Muscle layer of duodenum (tissue), 2 donors: Measurements from ENCODE around the gene CAMSAP1.

Source experiments
- H3K27ac ChIP-seq: one replicate; pipeline ENCODE4 v1.7.0; 2013; ENCODE audit warnings: mild to moderate bottlenecking, low read length
- H3K27me3 ChIP-seq: one replicate; pipeline ENCODE4 v1.7.0; 2013; ENCODE audit warnings: low read depth, mild to moderate bottlenecking, control low read depth, low read length
- H3K36me3 ChIP-seq, 2 donors: one replicate each; pipeline ENCODE4 v1.7.0; 2013; ENCODE audit warnings: low read length in 2 of 2, control low read depth in 1 of 2, mild to moderate bottlenecking in 1 of 2; ENCODE audit not compliant: insufficient read depth in 2 of 2, control insufficient read depth in 1 of 2
- H3K4me1 ChIP-seq, 2 donors: one replicate each; pipeline ENCODE4 v1.7.0; 2013; ENCODE audit warnings: low read length in 2 of 2, mild to moderate bottlenecking in 2 of 2, control low read depth in 1 of 2, moderate library complexity in 1 of 2; ENCODE audit not compliant: insufficient read depth in 2 of 2, control insufficient read depth in 1 of 2
- H3K4me3 ChIP-seq, 2 donors: one replicate each; pipeline ENCODE4 v1.7.0; 2013; ENCODE audit warnings: low read length in 2 of 2, low read depth in 1 of 2, mild to moderate bottlenecking in 1 of 2
- H3K9me3 ChIP-seq, 2 donors: one replicate each; pipeline ENCODE4 v1.7.0; 2013; ENCODE audit warnings: low read length in 2 of 2, control low read depth in 1 of 2, mild to moderate bottlenecking in 1 of 2; ENCODE audit not compliant: control insufficient read depth in 1 of 2
- donor health status: healthy.

Gene CAMSAP1

DNA sequence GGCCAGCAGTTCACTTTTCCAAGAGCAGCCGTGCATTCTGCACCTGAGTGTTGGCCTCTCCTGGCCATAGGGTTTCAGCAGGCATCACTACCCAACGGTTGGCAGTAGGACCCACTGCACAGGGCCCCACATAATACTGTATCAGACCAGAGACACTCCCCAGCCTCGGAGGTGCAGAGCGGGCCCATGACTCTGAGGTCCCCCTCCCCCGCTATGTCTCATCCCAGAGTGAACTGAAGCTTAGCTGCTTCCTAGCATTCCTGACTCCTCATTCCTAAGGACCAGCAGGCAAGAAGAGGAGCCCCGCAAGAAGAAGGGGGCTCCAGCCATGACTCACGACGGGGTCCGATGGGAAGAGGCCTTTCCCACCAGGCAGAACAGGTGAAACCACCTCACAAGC lies 67.2 kb downstream of the CAMSAP1 start:
- no peaks in the 10 kb centered on the region for H3K27me3 ChIP-seq
- H3K27ac ChIP-seq: no peak overlapping the region
- no peak overlapping the region for H3K4me3 ChIP-seq
- peaks cover 6% of the 10 kb centered on the region in 2 donors for H3K36me3 ChIP-seq
- H3K4me1 ChIP-seq: no peaks in the 10 kb centered on the region
- no peaks in the 10 kb centered on the region for H3K9me3 ChIP-seq

DNA sequence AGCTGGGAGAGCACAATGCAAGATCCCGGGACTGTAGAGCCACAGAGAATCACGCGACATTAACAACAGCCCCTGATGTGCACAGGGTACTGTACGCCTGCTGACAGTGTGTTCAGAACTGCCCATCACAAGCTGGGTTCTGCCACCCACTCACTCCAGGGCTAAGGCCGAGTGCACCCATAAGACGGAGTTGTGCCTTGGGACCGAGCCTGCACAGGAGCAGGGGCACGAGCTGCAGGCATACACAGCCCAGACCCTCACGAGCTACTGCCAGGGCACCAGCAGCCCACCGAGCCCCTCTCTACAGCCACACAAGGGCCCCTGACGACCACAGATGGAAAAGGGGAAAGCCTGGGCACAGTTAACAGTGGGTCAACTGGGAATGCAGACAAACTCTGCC lies 67.8 kb downstream of the CAMSAP1 start:
- no peaks in the 10 kb centered on the region for H3K27me3 ChIP-seq
- H3K9me3 ChIP-seq: no peaks in the 10 kb centered on the region
- peaks cover 6% of the 10 kb centered on the region in 2 donors for H3K36me3 ChIP-seq
- H3K27ac ChIP-seq: no peak overlapping the region
- no peak overlapping the region for H3K4me3 ChIP-seq
- H3K4me1 ChIP-seq: no peaks in the 10 kb centered on the region

DNA sequence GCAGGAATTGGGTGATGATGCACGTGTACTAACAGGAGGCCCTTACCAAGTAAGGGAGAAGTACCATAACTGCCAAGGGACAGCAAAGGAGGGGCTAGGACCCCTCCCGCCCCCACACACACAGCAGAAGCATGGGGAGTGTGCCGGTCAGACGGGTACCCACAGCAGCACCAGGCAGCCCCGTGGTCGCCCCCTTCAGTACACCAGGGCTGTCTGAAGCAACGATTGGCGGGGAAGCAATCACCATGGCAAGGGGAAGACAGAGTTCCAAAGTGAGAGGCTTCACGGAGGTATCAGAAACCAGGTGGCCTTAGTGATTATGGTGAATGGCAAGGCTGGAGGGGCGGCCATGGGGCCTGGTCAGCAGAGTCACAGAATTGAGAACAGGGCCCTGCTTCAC lies 72.2 kb downstream of the CAMSAP1 start:
- Histone ChIP-seq H3K36me3 (no peaks in the 10 kb centered on the region), H3K9me3 (no peaks in the 10 kb centered on the region), H3K4me3 (no peak overlapping the region), H3K27ac (no peak overlapping the region), H3K4me1 (no peaks in the 10 kb centered on the region), H3K27me3 (no peaks in the 10 kb centered on the region)

DNA sequence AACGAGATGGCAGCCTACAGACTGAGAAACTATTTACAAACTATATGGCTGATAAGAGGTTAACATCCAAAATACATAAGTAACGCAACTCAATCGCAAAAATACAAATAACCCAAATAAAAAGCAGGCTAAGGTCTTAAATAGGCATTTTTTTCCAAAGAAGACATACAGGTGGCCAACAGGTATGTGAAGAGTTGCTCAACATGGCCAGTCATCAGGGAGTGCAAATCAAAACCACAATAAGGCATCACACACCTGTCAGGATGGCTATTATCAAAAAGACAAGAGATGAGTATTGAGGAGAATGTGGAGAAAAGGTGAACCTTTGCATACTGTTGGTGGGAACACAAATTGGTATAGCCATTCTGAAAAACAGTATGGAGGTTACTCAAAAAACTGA lies 73.5 kb downstream of the CAMSAP1 start:
- H3K27me3 ChIP-seq: no peaks in the 10 kb centered on the region
- no peaks in the 10 kb centered on the region for H3K4me1 ChIP-seq

DNA sequence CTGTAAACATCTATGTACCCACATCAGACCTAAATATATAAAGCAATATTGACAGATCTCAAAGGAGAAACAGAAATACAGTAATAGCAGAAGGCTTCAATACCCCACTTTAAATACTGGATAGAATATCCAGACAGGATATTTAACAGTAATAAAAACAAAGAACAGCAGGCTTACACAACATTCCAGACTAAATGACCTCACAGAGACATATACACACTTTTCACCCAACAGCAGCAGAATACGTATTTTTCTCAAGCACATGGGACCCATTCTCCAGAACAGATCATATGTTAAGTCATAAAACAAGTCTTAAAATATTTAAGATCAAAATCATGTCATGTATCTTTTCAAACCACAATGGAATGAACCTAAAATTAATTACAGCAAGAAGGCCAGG lies 76.8 kb downstream of the CAMSAP1 start:
- no peaks in the 10 kb centered on the region for H3K27me3 ChIP-seq
- H3K4me3 ChIP-seq: no peak overlapping the region
- H3K4me1 ChIP-seq: no peaks in the 10 kb centered on the region
- peaks cover 5 to 8% of the 10 kb centered on the region in 2 donors for H3K9me3 ChIP-seq
- no peak overlapping the region for H3K27ac ChIP-seq
- peaks cover 4 to 19% of the 10 kb centered on the region in 2 donors for H3K36me3 ChIP-seq

More for the DNA sequence above, 73.5 kb downstream of the CAMSAP1 start:
- H3K27ac ChIP-seq: no peak overlapping the region
- H3K36me3 ChIP-seq: peaks cover 1 to 2% of the 10 kb centered on the region in 2 donors
- H3K9me3 ChIP-seq: peaks cover 0 to 6% of the 10 kb centered on the region in 2 donors
- no peak overlapping the region for H3K4me3 ChIP-seq

DNA sequence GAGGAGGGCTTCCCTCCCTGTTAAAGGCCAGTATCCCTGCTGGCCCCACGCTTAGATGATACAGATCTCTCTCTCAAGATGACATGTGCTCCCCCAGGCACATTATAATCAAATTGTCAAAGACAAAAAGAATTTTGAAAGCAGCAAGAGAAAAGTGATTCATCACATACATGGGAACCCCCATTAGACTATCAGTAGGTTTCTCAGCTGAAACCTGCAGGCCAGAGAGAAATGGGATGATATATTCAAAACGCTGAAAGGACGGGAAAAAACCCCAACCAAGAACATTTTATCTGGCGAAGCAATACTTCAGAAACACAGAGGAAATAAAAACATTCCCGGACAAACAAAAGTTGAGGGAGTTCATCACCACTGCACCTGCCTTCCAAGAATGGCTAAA lies 78.7 kb downstream of the CAMSAP1 start:
- peaks cover 5 to 8% of the 10 kb centered on the region in 2 donors for H3K9me3 ChIP-seq
- no peak overlapping the region for H3K4me3 ChIP-seq
- peaks cover 4 to 26% of the 10 kb centered on the region in 2 donors for H3K36me3 ChIP-seq
- no peak overlapping the region for H3K27ac ChIP-seq
- no peaks in the 10 kb centered on the region for H3K27me3 ChIP-seq
- H3K4me1 ChIP-seq: no peaks in the 10 kb centered on the region

DNA sequence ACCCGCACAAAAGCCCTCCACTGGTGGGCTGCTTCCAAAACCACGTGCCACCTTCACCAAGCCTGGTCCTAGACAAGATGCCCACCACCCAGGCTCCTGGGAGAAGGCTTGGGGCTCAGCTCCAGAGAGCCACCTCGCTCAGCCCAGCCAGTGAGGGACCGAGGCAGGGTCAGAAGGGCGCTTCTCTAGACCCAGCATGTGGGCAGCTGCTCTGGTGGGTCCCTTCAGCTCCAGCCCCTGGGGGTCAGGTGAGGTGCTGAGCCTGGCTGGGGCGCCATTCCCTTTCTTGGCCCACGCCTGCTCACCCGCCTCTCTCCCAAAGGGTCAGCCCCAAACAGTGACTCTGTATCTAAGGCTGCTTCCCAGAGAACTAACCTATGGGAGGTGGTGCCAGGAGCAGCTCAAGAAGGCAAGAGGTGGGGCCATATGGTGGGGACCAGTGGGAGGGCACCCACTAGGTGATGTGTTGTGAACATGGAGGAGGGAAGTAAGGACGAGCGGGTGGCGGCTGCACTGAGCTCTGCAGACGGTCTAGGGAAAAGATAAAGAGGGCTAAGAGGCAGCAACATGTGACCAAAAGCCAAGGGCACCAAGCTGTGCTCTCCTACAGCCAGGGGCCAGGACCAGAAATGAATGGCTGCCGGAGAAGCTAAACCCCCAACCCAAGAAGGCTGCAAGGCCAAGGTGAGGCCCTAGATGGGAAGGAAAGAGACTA lies 79.3 kb downstream of the CAMSAP1 start:
- Histone ChIP-seq H3K4me1 (no peaks in the 10 kb centered on the region), H3K9me3 (peaks cover 5 to 8% of the 10 kb centered on the region in 2 donors)

DNA sequence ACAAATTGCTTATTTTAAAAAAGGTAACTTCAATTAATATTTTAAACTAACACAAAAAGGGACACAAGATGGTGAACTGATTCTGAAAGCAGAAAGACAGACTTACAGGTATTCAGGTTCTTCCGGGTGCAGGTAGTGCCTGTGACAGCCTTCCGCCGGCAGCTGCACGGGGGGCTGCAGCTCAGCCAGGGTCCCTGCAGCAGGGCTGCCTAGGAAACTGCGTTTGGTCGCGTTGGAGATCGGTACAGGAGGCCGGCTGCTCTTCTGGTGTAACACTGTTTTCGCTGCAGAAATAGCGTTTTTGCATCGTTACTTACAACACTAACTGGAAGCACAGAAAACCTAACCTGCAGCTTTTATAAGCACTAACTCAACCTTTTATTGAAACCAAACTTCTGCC lies 80.0 kb downstream of the CAMSAP1 start:
- Histone ChIP-seq H3K4me1 (no peaks in the 10 kb centered on the region), H3K36me3 (peaks cover 15 to 39% of the 10 kb centered on the region in 2 donors), H3K27me3 (no peaks in the 10 kb centered on the region), H3K27ac (no peak overlapping the region), H3K9me3 (peaks cover 5 to 8% of the 10 kb centered on the region in 2 donors), H3K4me3 (no peak overlapping the region)

More for the DNA sequence above, 79.3 kb downstream of the CAMSAP1 start:
- no peak overlapping the region for H3K27ac ChIP-seq
- no peaks in the 10 kb centered on the region for H3K27me3 ChIP-seq
- H3K4me3 ChIP-seq: no peak overlapping the region
- H3K36me3 ChIP-seq: peaks cover 10 to 32% of the 10 kb centered on the region in 2 donors

DNA sequence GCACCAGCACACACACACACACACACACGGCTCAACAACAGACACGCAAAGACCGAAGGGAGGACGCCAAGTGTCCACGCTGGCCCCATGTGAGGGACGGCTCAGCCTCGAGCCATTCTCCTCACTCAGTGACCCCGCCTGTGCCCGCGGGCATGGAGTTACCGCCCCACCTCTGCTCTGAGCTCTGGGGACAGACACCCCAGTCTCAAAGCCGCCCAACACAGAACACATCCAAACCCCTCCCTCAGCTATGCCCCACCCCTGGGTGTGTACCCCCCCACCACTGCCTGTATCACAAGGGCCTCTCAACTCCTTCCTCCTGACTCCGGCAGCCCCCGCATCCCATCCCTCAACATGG lies 81.2 kb downstream of the CAMSAP1 start:
- Histone ChIP-seq H3K9me3 (peaks cover 5 to 8% of the 10 kb centered on the region in 2 donors), H3K27me3 (no peaks in the 10 kb centered on the region), H3K4me1 (no peaks in the 10 kb centered on the region), H3K4me3 (no peak overlapping the region), H3K27ac (no peak overlapping the region), H3K36me3 (peaks cover 20 to 51% of the 10 kb centered on the region in 2 donors)

DNA sequence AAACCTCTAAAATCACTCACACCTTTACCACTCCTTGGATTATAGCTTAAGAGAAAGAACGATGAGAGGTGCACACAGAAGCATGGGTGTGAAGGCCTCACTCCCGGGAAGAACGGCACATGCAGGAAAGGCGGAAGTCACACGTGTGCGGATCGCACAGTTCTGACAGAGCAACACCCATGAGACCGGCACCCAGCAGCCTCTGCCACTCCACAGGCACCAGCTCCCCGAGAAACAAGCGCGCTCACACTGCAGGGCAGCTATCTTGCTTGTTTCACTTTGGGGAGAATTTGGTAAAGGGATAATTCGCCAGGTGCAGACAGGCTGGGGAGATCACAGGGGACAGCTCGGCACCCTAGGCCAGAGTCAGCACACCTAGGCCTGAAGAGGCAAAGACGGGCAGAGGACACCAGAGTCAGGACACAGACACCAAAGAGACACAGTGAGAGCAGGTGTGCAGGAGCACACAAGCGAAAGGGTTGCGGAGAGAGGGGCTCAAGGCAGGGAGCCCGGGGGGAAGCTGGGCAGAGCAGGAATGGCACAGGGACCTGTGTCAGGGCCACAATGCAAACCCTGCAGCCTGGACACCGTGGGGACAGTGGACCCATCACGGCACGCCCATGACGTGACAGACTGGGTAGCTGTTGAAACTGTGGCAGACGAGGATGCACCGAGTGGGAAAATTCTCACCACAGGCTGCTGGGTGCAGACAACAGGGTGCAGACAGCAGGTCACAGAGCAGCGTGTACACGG lies 81.7 kb downstream of the CAMSAP1 start:
- Histone ChIP-seq H3K4me3 (no peak overlapping the region), H3K36me3 (peaks cover 26 to 56% of the 10 kb centered on the region in 2 donors), H3K27me3 (no peaks in the 10 kb centered on the region), H3K9me3 (peaks cover 5 to 8% of the 10 kb centered on the region in 2 donors), H3K4me1 (no peaks in the 10 kb centered on the region), H3K27ac (no peak overlapping the region)

DNA sequence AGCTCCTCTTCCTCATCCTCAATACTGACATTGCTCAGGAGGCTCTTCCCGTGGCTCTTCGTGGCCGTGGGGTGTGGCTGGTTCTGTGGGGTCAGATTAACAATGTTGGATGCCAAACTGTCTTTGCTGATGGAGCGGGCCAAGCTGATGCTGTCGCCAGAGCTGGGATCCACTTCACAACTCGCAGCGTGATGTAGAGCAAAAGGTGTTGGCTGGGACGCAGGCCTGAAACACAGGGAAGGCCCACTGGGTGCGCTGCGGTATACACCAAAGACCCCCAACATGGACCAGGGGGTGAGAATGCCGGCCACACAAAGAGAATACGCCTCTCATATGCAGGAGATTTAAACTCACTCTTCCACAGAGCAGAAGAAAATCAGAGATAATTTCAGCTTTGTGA lies 84.3 kb downstream of the CAMSAP1 start:
- peaks cover 27 to 68% of the 10 kb centered on the region in 2 donors for H3K36me3 ChIP-seq
- no peak overlapping the region for H3K27ac ChIP-seq
- no peaks in the 10 kb centered on the region for H3K27me3 ChIP-seq
- no peak overlapping the region for H3K4me3 ChIP-seq
- H3K4me1 ChIP-seq: no peaks in the 10 kb centered on the region
- no peaks in the 10 kb centered on the region for H3K9me3 ChIP-seq
